CD4-positive, alpha-beta T cell treated with Interleukin-4 for 4 hours (primary cell): ENCODE measurements around the gene MEGF6.

Source experiments
- DNase-seq: peaks from one replicate; pipeline ENCODE4 v3.0.0-alpha.2; 2020

Gene MEGF6

DNA sequence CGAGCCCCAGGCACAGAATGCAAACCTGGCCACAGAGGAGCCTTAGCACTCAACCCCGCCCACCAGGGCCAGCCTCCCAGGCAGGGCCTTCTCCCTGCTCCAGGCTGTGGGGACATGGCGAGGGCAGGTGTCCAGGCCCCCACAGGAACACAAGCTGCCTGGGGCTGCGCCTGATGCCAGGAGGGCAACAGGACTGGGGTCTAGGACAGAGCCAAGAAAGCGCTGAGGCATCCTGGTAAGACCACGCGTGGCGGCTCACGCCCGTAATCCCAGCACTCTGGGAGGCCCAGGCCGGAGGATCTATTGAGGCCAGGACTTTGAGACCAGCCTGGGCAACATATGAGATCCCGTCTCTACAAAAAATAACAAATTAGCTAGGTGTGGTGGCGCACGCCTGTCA lies 59.1 kb downstream of the MEGF6 start:
- no peak for DNase-seq

DNA sequence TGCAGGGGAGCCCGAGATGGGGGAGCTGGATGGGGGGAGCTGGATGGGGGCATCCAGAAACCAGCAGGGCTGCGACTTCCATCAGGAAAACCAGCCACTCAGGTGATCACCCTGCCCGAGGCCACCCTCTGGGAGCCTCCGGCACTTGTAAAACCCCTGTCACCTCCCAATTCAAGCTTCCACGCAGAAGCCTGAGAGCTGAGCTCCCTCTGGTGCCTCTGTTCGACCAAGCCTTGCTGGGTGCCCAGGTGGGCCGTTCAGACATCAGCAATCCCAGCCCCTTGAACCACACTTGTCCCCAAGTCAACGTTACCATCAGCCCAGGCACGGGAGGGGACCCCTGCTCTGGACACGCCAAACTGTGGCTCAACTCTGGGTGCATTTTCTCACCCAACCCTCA lies 59.6 kb downstream of the MEGF6 start:
- DNase-seq: no peak

DNA sequence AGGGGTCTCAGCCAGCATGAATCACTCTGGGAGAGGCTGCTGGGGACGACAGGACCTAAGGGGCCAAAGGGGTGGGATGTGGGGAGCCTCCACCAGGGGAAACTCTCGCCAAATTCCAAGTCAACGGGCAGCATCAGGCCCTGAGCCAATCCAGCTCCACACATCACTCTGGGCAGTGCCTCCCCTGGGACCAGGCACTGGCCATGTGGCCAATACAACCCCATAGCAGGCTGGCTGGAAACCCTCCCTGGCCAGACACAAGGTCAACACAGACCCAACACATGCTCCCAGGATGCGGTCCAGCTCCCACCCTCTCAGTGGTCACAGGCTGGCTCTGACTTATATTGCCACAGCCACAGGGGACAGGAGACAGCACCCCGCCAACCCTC lies 60.0 kb downstream of the MEGF6 start:
- no peak for DNase-seq

DNA sequence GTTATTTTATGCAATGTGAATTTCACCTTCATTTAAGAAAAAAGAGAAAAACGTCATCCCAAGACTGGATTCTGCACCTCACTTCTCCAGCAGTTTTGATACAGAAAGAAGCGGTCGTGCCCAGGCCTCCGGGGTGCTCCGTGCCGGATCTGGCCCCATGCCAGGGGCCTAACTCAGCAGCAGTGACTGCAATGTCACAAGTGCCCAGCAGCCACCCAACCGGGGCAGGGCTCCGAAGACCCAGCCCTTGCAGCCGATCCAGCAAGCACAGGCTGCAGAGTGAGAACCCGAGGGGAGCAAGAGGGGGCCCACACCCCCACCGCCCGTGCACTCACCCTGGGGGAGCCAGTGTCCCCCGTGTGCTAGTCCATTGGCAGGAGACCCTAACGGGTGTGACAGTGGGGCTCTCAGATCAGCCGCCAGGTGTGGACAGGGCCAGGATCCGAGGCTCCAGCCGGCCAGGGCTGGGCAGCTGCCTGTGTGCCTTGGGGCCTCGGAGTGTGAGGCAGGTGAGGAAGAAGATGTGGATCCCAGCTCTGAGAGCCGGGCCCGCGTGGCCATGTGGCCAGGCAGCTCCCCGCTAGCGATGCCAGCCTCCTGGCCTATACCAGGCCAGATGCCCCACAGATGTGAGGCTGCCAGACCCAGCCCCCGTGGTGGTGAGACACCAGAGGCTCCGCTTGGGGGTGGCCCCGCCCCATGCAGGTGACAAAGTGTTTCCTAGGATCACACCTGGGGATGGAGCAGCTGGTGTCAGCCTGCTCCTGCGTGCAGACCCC lies 60.6 kb downstream of the MEGF6 start:
- no peak for DNase-seq

DNA sequence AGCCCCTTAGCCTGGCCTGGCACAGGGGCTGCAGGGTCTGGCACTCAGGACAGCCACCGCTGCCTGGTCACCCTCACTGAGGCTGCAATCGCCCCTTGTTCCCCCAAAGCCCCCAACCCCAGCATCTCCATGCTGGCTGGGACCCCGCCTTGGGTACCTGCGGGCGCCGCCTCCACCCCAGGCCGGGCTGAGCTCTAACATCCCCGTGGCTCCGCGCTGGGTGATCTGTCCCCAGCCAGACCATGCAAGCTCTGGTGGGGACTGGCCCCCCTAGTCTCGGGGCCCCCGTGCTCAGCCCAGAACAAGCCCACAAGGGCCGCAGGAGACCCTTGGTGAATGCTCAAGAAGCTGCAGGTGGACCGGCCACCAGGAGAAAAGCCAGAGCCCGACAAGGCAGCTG lies 62.4 kb downstream of the MEGF6 start:
- DNase-seq: no peak

DNA sequence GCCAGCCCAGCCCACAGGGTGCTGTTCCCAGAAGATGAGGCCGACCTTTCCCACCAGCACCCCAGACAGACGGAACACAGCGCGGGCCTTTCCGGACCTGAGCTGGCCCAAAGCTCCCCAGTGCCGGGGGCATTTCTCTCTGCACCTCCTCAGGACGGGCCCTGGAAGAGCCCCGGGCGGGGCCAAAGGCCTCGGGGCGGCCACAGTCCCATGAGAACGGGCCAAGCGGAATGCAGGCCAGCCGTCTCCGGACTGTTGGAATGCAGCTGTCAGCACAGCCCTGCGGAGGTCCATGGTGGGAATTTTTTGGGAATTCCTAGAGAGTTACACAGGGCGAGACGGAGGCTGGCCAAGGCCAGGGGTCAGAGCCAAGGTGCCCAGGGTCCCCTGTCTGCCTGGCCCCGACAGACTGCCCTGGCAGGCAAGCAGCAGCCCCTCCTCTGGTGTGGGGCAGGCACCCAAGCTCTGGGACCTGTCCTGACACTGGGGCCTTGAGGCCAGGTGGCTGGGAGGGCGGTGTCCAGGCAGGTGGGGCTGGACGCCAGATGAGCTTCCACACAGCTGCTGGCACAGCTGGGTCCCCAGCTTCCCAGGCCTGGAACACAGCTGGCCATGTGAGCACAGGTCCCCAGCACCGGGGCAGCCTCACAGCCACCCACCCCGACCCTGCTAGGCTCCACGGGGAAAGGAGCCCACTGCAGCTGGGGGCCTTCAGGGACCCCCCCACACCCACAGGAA lies 63.0 kb downstream of the MEGF6 start:
- DNase-seq: no peak

DNA sequence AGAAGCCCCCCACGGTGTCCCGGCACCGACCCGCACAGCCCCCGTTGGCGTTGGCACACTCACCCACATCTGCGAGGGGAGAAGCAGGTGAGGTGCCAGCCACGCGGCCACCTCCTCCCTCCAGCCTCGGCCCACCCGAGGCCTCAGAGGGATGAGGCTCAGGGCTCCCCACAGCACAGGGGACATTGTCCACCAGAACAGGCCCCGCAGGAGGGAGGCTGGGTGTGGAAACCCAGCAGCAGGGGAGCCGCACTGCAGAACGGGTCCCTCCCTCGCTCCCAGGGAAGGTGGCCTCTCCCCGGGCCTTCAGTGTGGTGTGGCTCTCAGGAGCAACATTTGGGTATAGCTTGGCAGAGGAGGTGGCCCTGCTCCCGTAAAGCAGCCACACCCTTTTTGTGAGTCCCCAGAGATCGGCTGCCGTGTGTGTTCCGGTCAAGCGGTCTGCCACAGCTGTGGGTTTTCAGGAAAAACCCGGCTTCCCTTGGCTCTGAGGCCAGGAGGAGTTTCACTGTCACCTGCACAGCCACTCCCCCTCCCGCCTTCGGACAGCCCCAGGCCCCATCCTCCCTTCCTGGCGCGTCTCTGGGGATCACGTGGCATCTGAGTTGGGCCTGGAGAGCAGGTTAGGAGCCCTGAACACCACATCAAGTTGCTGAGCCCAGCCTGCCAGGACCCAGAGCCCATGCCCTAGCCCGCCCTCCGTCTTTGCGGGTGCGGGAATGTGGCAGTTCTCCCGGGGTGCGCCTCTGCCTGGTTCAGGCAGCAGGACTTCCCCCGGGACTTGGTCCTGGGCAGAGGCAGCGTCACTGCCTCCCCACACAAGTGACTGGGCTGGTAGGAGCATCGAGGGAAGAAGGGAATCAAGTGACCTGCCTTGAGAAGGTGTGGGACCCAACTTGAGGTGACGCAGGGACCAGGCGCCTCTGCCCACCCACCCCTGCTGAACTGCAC lies 64.0 kb downstream of the MEGF6 start:
- no peak for DNase-seq

DNA sequence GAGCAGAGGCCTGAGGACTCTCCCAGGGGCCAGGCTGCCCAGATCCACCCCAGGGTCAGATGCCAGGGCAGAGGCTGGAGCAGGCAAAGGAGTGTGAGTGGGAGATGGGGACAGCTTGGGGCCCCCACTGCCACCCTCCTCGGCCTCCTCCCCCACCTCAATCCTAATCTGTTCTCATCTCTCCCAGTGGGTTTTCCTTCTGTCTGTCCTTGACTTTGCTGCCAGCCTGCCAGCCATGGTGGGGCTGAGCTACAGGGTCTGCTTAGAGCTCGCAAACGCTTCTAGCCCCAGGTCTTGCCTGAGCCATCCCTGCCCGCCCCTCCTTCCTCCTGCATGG lies 65.3 kb downstream of the MEGF6 start:
- DNase-seq: no peak

DNA sequence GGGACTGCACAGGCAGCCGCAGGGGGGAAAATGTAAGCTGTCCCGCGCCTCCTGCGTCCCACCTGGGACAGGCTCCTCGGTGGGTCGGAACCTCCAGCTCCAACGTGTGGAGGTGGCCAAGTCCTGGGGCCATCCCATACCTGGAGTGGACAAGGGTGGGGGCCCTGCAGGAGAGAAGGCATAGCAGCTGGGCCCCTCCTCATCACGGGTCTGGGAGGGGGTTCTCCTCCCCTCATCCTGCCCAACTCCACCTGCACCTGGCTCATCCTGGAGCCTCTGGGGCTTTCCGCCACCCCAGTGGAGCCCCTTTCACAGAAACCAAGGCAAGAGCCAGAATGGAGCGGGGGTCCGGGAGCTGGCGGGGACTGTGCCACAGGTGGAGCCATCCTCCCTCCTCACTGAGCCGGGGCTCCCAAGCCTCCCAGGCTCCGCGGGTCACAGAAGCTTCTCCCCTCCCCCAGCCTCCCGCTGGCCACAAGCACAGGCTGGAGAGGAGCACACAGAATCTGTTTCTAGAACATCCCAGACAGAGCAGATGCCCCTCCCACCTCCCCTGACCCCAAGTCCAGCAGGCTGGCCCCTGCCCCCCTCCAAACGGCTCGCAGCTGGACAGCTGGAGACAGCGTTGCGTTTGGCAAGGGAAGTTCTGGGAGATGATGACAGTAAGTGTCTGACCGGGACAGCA lies 65.8 kb downstream of the MEGF6 start:
- DNase-seq: no peak

DNA sequence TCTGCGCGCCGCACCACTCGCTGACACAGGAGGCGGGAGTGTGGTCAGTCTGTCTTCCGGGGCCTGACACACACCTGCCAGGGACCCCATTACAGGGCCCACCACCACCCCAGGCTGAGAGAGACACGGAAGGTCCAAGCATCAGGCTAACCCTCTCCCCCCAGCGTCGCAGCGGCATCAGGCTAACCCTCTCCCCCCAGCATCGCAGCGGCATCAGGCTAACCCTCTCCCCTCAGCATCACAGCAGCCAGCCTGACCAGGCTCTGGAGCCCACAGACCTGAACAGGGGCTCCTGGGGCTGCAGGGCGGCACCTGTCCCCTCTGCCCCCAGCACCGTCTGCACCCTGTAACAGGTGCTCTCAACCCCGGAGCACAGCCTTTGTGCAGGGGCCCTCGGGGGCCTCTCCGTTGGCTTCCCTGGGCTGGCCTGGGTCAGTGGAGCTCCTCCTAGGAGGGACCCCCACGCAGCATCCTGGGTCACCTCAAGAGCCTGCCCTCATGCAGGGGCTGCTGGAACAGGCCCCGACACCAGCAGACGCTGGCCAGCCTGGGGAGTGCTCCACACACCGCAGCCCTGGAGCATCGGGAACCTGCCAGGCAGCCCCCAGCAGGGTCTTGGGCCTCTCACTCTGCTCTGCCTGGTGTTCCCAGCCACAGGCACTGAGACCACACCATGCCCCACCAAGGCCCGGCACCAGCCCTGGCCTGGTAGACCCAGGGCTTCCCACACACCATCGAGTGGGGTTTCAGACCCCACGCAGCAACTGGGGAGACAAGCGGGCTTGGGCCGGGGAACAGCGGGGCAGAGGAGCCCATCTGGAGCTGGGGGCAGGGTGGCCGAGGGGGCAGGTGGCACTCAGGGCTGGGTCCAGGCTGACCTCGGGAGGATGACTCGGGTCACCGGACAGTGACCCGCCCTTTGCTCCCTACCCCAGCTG lies 67.0 kb downstream of the MEGF6 start:
- no peak for DNase-seq

DNA sequence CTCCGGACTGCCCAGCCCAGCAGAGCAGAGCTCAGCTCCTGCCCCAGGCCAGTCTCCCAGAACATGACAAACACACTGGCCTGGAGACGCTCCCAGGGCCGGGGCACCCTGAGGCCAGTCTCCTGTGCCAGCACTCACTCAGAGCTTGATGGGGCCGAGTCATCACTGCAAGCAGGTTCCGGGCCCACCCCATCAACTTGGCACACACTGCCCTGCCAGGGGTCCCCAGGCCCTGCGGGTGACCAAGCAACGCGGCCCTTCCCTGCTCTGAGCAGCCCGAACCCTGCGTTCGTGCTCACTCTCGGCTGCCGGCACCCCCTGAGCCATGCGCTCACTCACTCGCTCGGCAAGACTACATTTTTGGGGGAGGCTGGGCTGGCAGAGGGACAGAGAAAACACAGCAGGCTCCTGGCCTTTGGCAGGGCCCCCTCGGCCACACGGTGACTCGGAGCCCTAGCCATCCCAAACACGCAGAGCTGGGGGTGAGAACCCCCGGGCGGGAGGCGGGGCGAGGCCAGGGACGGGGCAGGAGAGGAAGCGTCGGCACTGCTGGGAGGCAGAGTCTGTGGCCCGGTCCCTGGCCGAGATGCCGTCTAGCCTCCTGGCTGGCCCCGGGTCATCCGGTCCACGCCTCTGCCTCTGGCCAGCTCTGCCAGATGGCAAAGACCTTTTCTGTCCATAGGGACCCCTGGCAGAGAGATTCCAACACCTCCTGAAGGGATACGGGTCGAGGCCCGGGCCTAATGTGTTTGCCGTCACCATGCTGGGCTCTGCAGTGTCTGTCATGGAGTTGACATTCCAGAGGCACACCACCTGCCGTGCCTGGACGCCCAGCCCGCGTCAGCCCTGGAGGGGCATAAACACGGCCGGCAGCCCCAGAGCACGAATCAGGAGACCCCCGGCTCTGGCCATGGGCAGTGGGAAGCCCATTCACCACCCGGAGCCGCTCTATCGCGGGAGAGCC lies 68.0 kb downstream of the MEGF6 start:
- no peak for DNase-seq

DNA sequence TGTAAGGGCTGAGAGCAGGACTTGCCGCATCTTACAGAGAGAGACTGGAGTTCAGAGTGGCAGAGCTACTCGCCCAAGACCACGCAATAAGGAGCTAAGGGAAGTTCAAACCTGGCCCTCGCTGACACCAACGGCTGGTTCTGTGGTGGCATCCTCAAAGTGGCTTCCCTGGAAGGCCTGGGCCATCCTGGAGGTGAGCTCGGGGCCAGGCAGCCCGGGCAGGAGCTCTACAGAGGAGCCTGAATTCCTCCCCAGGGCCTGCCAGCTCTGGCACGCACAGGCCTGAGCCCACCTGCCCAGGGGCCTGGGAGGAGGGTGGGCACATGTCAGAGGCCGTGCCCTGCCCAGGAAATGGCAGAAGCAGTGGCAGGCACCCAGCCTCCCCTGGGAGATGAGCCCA lies 68.6 kb downstream of the MEGF6 start:
- DNase-seq: no peak

DNA sequence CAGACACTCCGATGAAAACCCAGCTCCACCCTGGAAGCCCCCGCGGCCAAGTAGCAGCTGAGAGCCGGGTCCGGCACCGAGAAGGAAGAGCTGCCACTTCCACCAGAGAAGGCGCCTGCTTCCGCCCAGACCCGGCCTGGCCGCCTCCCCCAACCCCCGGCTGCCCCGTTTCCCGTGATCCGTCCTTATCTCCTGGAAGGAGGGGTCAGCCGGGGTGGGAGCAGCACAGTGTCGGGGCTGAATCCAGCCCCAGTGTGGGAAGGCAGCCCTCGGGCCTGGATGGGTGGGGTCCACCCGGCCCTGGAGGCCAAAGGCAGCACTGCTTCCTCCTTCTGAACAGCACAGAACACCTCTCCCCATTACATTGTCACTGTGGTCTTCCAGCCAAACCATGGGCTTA lies 69.4 kb downstream of the MEGF6 start:
- DNase-seq: no peak

DNA sequence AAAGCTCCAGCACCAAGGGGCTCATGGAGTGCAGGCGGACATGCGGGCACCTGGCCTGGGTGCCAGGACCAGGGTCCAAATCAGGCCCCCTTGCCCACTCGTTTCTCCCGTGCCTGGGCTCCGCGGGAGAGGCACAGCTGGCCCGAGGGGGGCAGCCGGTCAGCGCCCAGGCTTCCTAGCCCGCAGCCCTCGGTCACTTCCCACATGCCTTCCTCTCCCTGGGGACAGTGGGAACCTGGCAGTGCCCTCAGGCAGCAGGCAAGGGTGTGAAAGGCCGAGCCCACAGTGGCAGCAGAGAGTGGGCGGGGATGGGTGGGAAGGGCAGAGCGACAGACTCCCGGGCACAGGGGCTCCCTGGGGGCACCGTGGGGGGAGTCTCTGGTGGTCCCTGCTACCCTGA lies 69.8 kb downstream of the MEGF6 start:
- no peak for DNase-seq

DNA sequence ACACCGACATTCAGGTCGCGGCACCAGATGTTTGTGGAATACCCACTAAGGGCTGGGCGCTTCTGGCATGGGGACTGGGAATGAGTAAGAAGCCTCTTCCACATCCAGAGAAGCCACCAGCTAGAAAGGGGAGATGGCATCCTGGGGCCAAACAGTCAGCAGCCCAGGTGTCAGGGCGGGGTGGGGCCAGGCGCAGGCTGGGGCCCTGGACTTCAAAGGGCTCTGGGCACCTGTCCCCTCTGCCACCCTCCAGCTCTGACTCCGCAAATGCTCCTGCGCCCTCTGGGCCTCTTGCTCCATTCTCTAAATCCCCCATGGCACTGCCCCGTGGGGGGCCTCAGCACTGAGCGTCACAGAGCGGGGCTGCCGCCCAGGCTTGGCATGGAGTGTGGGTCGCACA lies 70.4 kb downstream of the MEGF6 start:
- DNase-seq: no peak

DNA sequence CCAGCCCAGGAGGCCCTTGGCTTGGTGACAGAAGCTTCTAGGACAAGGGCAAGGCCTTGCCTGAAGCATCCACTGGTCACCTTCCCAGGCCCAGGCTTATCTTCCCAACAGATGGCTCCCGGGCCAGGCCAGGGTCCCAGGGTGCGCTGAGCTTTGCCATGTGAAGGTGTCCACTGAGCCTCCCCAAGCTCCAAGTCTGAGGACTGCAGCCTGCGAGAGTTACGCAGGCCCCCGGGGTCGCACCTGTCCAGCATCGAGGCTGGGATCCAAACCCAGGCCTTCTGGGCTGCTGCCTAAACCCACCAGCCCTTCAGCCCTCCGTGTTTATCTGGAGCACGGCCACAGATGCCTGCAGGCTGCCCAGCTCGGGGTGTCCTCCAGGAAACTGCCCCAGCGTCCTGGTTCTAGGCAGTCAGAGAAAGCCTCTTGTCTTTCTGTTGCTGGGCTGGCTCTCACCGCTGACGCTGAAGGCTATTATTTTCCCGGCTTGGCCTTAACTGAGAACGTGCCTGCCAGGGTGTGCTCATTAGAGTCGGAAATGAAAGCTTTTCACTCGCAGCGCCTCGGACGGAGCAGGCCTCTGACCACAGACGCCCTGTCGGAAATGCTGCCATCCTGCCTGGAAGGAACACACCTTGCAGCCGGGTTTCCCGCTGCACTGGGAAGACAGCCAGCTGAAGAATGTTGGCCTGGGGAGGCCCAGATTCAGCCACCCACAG lies 71.4 kb downstream of the MEGF6 start:
- no peak for DNase-seq

DNA sequence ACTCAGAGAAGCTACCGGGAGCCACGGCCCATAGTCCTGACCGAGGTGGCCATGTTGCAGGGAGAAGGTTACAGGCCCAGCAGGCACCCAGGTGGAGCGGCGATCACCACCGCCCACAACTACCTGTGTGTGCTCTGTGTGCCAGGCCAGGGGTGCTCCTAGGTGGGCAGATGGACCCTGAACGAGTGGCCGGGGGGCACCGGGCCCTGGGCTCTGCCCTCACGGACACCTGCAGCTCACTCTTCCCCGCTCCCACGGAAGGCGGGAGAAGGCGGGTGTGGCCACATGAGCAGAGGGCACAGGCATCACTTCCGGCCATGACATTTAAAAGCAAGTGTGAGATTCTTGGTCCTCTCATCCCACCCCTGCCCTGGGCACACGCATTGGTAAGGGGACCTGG lies 73.9 kb downstream of the MEGF6 start:
- no peak for DNase-seq

DNA sequence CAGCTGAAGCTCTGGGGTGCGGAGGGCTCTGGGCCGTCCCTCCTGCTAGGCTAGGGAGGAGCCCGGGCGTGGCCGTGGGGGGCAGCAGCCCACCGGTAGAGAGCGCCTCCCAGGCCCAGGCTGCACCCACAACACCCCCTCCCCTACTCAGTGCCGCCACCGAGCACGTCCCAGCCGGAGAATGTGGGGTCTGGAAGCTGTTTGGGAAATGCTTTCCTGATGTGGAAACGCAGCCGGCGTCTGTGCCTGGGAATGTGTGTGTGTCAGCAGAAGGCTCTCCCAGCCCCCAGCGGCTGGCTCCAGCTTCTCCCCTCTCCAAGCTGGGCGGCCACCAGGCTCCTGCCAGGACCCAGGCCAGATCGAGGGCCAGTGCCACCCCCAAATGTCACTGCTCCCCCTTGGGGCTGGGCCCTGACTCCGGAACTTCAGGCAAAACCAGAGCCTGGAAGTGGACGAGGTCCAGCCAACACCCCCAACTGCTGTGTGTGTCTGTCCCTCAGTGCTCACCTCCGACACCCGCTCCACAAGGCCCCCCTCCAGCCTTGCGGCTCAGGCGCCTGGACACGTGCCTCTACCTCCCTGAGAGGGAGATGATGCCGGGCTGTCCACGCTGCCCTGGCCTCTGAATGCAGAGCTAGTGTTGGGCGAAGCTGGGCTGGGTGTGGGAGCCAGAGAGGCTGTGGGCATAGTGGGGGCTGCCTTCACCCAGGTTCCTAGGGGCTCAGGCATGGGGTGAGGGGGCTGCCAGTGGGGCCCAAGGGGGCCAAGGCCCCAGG lies 74.7 kb downstream of the MEGF6 start:
- DNase-seq: no peak

DNA sequence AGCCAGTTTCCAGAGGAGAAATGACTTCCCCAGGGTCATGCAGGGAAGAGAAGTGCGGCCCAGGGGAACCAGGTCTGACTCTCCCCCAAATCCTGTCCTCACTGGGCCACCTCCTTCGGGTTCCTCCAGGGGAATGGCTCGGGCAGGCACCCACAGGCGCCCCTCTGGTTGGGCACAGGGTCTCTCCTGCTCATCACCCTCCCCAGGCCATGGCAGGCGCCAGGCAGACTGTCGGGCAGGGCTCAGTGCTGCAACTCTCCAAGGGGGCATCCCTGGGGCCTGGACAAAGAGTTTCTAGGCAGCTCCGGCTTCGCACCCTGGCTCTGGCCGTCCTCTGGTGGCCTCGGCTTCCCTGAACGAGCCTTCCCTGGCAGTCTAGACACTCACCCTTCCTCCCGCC lies 75.6 kb downstream of the MEGF6 start:
- DNase-seq: no peak
